PC-9 (cell line): ENCODE results near the gene SF3A1. TPM values are rescaled to one million over a fixed set of nuclear protein-coding genes. Genes with fewer than 3 reads are reported as not detected.
A peak's percentile ranks its signal among the peaks of the same experiment; 100 is the strongest.

Experiments
- BruUV-seq: library from RNA; stranded (reverse); fragments of 400-500 nt; replicated peaks from 2 replicates; lab custom pipeline; 2021; lab: Mats Ljungman, UMichigan
- CTCF ChIA-PET: fragments of 300-600 bp; sonication (Branson Sonifier 250); formaldehyde crosslinking; loops from one replicate; lab custom pipeline; 2022; ENCODE audit warnings: antibody characterized with exemption; lab: Charles Lee
- POLR2A ChIA-PET: fragments of 300-600 bp; sonication (Branson Sonifier 250); formaldehyde crosslinking; loops from one replicate; lab custom pipeline; 2022; ENCODE audit warnings: antibody characterized with exemption; ENCODE audit not compliant: unreplicated experiment; lab: Charles Lee
- DNase-seq, 2 experiments: peaks; one replicate each; pipeline versions ENCODE4 v3.0.0 to v3.0.0-alpha.2; 2015 to 2022; ENCODE audit warnings: mixed read lengths in 1 of 2
- H2AFZ ChIP-seq: fragments of 200-600 bp; sonication (generic); 2 replicates; pipeline ENCODE4 v1.8.1; 2017; ENCODE audit warnings: antibody characterized with exemption
- H3F3A ChIP-seq: fragments of 200-600 bp; sonication (generic); 2 replicates; pipeline ENCODE4 v1.8.1; 2017; ENCODE audit warnings: antibody characterized with exemption, mild to moderate bottlenecking, low read depth; ENCODE audit not compliant: insufficient read depth
- H3K27ac ChIP-seq: fragments of 200-600 bp; sonication (generic); 2 replicates; pipeline ENCODE4 v1.6.1; 2016; ENCODE audit warnings: mixed run types
- H3K27me3 ChIP-seq: fragments of 200-600 bp; sonication (generic); 2 replicates; pipeline ENCODE4 v1.6.1; 2016; ENCODE audit warnings: low read depth, mixed run types; ENCODE audit not compliant: insufficient read depth
- H3K36me3 ChIP-seq: fragments of 200-600 bp; sonication (generic); 2 replicates; pipeline ENCODE4 v1.6.1; 2016; ENCODE audit warnings: low read depth, mixed run types
- H3K4me1 ChIP-seq: fragments of 200-600 bp; sonication (generic); replicated peaks from 2 replicates; pipeline ENCODE4 v1.6.1; 2016; ENCODE audit warnings: mixed run types; ENCODE audit not compliant: insufficient read depth
- H3K4me2 ChIP-seq: fragments of 200-600 bp; sonication (generic); 2 replicates; pipeline ENCODE4 v1.6.1; 2017; ENCODE audit warnings: mixed run types
- H3K4me3 ChIP-seq: fragments of 200-600 bp; sonication (generic); 2 replicates; pipeline ENCODE4 v1.6.1; 2016; ENCODE audit warnings: mixed run types
- H3K79me2 ChIP-seq: fragments of 200-600 bp; sonication (generic); 2 replicates; pipeline ENCODE4 v1.6.1; 2017; ENCODE audit warnings: low read depth, mixed run types
- H3K9me2 ChIP-seq: fragments of 200-600 bp; sonication (generic); 2 replicates; pipeline ENCODE4 v1.8.1; 2017; ENCODE audit warnings: mild to moderate bottlenecking; ENCODE audit not compliant: insufficient read depth
- H3K9me3 ChIP-seq: fragments of 200-600 bp; sonication (generic); 2 replicates; pipeline ENCODE4 v1.8.1; 2016; ENCODE audit warnings: low read depth; ENCODE audit not compliant: insufficient read depth
- H4K20me1 ChIP-seq: fragments of 200-600 bp; sonication (generic); 2 replicates; pipeline ENCODE4 v1.8.1; 2017; ENCODE audit not compliant: insufficient read depth
- CTCF ChIP-seq: fragments of 200-600 bp; sonication (generic); conservative IDR thresholded peaks from 2 replicates; pipeline ENCODE4 v1.6.1; 2017; ENCODE audit warnings: mixed run types, antibody characterized with exemption, mild to moderate bottlenecking, moderate library complexity
- EZH2 ChIP-seq: fragments of 200-600 bp; sonication (generic); IDR thresholded peaks from 2 replicates; pipeline ENCODE4 v1.8.0; 2017; ENCODE audit warnings: antibody characterized with exemption, low read depth
- intact Hi-C: fragments of 100-400 bp; cut with micrococcal nuclease; formaldehyde crosslinking; loops from one replicate; pipeline ENCODE4 v1.10.0; 2022; ENCODE audit not compliant: unreplicated experiment
- total RNA-seq: library from RNA; stranded (reverse); gene quantifications from 2 replicates; pipeline ENCODE4 v1.2.3, GENCODE V29; 2021

The SF3A1 gene
- total RNA-seq, 1 experiment from 2014 or later: 189 TPM

- intact Hi-C loops: no loop called here
- Histone ChIP-seq H3K27ac (no peak overlapping the region), H3K4me2 (no peak overlapping the region), H3K9me2 (no peaks in the 10 kb centered on the region), H3K36me3 (no peaks in the 10 kb centered on the region), H3K4me3 (no peak overlapping the region), H3F3A (peaks cover 11% of the 10 kb centered on the region; the same call in 1 of the 2 replicates), H3K9me3 (no peaks in the 10 kb centered on the region), H3K27me3 (no peaks in the 10 kb centered on the region), H4K20me1 (no peaks in the 10 kb centered on the region), H3K79me2 (no peaks in the 10 kb centered on the region), H3K4me1 (no peaks in the 10 kb centered on the region), H2AFZ (no peak overlapping the region)
- POLR2A ChIA-PET: no interaction called here
- CTCF ChIA-PET: no interaction called here
- BruUV-seq: no TSS peak
- no peak for DNase-seq
- no peak for TF ChIP-seq EZH2
- TF ChIP-seq CTCF: no peak
These were observed 9.2 kb upstream of the SF3A1 start for GRCh38 chr22:30365891-30366290.

- H3K9me3 ChIP-seq: no peaks in the 10 kb centered on the region
- H3K4me2 ChIP-seq: no peak overlapping the region
- no peak overlapping the region for H3K27ac ChIP-seq
- H3K79me2 ChIP-seq: no peaks in the 10 kb centered on the region; the same call in none of the 2 replicates
- H3K4me3 ChIP-seq: no peak overlapping the region
- intact Hi-C loops: no loop called here
- H3K27me3 ChIP-seq: no peaks in the 10 kb centered on the region
- ChIA-PET POLR2A (no interaction called here), CTCF (interaction anchor here (0.7 kb wide), 1 partner anchor 75 kb away, joined by 3 read pairs; no protein-coding TSS in a partner anchor)
- H3K9me2 ChIP-seq: no peaks in the 10 kb centered on the region
- H3F3A ChIP-seq: peaks cover 11% of the 10 kb centered on the region; the same call in 1 of the 2 replicates
- H3K36me3 ChIP-seq: no peaks in the 10 kb centered on the region
- peak; percentile 55 to 73 for DNase-seq
- H4K20me1 ChIP-seq: no peaks in the 10 kb centered on the region
- no peak for TF ChIP-seq EZH2
- no peak for TF ChIP-seq CTCF
- 0 out of 2 replicates have a peak, but pooled peaks cover 4% of the 10 kb centered on the region for H3K4me1 ChIP-seq
- no peak overlapping the region for H2AFZ ChIP-seq
- no TSS peak for BruUV-seq
These were observed 6.1 kb upstream of the SF3A1 start for GRCh38 chr22:30362651-30363281.

GRCh38 chr22:30361916-30362650 is 5.4 kb upstream of the SF3A1 start:
- intact Hi-C loops: no loop called here
- Histone ChIP-seq H3K27me3 (no peaks in the 10 kb centered on the region), H2AFZ (no peak overlapping the region), H3K9me3 (no peaks in the 10 kb centered on the region), H4K20me1 (no peaks in the 10 kb centered on the region), H3F3A (peaks cover 11% of the 10 kb centered on the region; the same call in 1 of the 2 replicates), H3K4me1 (0 out of 2 replicates have a peak, but pooled peaks cover 8% of the 10 kb centered on the region), H3K4me3 (no peak overlapping the region), H3K9me2 (no peaks in the 10 kb centered on the region), H3K36me3 (no peaks in the 10 kb centered on the region), H3K79me2 (no peaks in the 10 kb centered on the region; the same call in none of the 2 replicates), H3K27ac (no peak overlapping the region), H3K4me2 (no peak overlapping the region)
- ChIA-PET POLR2A (interaction anchor here (0.6 kb wide), 1 partner anchor 13 kb away, joined by 3 read pairs; no protein-coding TSS in a partner anchor), CTCF (interaction anchor here (0.6 kb wide), 1 partner anchor 74 kb away, joined by 4 read pairs; no protein-coding TSS in a partner anchor)
- TF ChIP-seq CTCF: no peak
- TF ChIP-seq EZH2: no peak
- DNase-seq: no peak
- BruUV-seq: no TSS peak
